Measurements from ENCODE around the gene AMDHD2.

AMDHD2 gene

DNA sequence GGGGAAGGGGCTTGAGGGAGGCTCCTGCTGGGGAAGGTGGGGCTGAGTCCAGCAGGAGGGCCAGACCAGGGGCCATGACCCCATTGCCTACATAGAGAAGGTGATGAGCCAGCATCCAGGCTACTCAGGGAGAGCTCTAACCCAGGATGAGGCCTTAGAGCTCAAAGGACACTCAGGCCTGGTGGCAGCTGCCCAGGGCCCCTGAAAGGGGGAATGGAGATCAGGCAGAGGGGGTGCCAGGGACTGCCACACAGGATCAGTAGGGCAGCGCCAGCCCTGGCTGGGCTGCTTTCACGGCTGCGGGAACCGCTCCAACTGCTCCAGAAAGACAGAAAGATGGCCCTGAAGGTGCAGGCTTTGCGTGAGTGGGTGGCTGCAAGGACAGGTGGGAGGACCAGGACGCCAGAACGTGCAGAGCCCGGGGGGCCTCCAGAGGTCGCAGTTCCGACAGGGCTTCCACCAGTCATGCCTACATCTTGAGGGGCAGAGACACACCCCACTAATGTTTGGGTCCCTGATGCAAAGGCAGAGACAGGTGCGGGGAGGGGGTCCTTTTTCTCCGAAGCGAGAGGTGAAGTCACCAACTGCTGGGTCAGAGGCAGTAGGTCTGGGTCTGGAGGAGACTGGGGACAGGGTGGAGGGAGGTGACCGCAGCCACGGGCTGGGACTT is 7.3 kb upstream of the AMDHD2 start:
- Mint-ChIP-seq H3K27me3 (ENCODE audit: low read depth) (peaks cover 3% of the 10 kb centered on the region), H3K9me3 (no peaks in the 10 kb centered on the region), H3K36me3 (ENCODE audit: low read depth) (peaks cover 8% of the 10 kb centered on the region), H3K27ac (peak overlapping the region; percentile 97 to 99 (median 98)), H3K4me3 (peak overlapping the region; percentile 86 to 89 (median 89)), H3K4me1 (peaks cover 56% of the 10 kb centered on the region)
- no peak for TF ChIP-seq CTCF (IDR thresholded peaks at IDR 0.05; ENCODE audit: unreplicated experiment in 3 of 3)

DNA sequence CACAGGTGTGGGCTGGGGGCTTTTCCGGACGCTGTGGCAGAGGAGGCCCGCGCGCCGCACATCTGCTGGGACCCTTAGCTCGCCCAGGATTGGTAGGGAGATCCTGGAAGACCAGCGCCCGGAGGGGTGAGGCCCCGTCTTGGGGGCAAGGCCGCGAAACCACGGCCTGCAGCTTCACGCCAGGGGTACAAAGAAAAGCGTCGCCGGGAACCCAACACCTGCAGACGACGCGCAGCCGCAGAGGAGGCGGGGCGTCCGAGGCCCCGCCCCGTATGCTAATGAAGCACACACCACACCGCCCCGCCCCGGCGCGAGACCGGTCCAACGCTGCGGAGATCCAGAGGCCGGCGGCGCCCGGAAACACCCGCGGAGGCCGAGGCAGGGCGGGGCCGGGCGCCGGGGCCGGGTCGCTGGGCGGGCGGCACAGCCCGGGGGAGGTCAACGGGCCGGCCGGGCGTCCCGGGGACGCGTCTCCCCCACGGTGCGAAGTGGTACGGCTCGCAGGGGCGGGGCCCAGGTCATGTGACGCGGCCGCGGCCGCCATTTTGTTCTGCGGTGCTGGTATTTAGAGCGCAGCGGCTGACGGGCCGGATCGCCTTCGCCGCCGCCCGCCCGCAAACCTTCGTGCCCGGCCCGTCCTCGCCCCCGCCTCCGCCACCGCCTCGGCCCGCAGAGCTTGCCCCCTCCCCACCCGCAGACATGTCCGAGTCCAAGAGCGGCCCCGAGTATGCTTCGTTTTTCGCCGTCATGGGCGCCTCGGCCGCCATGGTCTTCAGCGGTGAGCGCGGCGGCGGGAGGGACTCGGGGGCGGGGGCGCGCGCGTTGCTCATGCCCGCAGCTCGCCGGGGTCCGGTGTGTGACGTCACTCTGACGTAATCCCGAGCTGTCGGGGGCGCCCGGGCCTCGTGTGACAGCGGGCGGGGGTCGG is 6.5 kb upstream of the AMDHD2 start, which contains the start of gene ATP6V0C:
Gene ATP6V0C, plus strand, starts transcription at position 548 of the 928 bp plus-strand sequence. Its CDS starts 152 bp downstream, at position 700.
- Mint-ChIP-seq H3K27ac (peak within 1 kb of the TSS; percentile 97 to 99 (median 98)), H3K4me3 (peak within 1 kb of the TSS; percentile 90 to 95 (median 94)), H3K27me3 (ENCODE audit: low read depth) (peaks cover 3% of the 10 kb centered on the region), H3K9me3 (no peaks in the 10 kb centered on the region), H3K36me3 (ENCODE audit: low read depth) (peaks cover 6% of the 10 kb centered on the region), H3K4me1 (peaks cover 56% of the 10 kb centered on the region)
- no peak for TF ChIP-seq CTCF (IDR thresholded peaks at IDR 0.05; ENCODE audit: unreplicated experiment in 3 of 3)

DNA sequence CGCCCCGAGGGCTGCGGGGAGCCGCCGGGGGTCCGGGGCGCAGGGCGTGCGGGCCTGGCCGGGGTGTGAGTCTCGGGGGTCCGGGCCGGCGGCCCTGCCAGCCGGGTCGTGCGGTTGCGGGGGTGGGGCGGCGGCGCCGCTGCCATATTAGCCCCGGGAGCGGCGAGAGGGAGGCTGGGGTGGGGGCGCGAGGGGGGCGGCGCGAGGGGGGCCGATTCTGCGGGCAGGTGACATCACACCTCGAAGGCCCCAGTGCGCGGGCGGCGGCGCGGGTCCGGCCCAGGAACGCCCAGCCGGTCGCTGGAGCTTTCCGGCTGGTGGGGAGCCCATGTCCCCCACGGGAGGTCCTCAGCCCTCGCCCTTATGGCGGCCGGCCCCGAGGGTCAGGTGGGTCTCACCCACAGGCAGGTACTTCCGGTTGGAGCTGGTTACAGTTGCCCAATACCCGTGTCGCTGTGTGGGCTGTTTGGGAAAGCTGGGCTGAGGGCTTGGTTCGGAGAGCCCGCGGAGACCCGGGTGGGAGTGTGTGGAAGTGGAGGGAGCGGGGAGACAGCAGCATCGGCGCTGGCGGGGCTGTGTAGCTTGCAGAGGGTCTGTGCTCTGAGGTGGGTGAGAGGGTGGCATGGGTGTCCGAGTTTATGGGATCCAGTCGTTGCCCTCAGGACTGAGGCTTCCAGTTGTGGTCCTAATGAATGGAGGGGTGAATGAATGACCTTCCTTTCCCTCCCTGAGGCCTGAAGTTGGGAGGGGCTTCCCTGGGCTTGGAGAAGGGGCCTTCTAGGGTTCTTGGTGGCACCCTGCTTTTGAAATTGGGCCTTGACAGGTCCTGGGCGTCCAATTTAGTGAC is 5.6 kb upstream of the AMDHD2 start:
- H3K4me1 Mint-ChIP-seq = peaks cover 58% of the 10 kb centered on the region
- peak overlapping the region; percentile 90 to 95 (median 94) for H3K4me3 Mint-ChIP-seq
- H3K27ac Mint-ChIP-seq = peak overlapping the region; percentile 89 to 94 (median 94)
- TF ChIP-seq CTCF (IDR thresholded peaks at IDR 0.05; ENCODE audit: unreplicated experiment in 3 of 3) = no peak
- no peaks in the 10 kb centered on the region for H3K9me3 Mint-ChIP-seq
- H3K36me3 Mint-ChIP-seq (ENCODE audit: low read depth) = peaks cover 6% of the 10 kb centered on the region
- peaks cover 3% of the 10 kb centered on the region for H3K27me3 Mint-ChIP-seq (ENCODE audit: low read depth)

DNA sequence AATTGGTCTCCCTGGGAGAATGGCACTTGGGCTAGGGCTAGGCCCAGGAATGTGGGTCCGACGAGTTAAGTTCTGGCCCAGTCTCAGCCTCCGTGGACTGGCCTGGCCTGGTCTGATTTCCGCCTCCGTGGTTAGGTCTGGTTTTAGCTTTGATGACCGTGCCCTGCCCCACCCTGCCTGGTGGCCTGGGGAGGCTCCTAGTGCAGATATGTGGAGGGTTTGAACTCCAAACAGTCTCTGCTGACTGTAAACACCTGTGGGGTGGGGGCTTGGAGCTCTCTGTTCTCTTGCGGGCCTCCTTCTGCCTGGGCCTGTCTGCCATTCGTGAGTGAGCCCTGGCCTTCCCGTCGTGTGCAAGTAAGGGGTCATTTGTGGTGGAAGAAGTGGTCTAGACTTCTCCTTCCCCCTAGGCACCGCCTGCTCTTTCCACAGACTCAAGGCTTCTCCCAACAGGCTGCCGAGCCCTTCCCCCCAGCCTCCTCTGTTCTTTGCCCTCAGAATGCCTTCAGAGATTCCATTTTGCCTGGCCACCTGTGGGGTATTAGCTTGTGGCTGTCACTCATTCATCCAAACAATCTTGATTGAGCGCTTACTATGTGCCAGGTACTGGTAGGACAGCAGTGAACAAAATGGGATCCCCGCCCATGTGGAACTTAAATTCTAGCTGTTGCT is 4.9 kb upstream of the AMDHD2 start:
- TF ChIP-seq CTCF (IDR thresholded peaks at IDR 0.05; ENCODE audit: unreplicated experiment in 3 of 3) = no peak
- Mint-ChIP-seq H3K27ac (peak overlapping the region; percentile 89 to 94 (median 94)), H3K36me3 (ENCODE audit: low read depth) (peaks cover 11% of the 10 kb centered on the region), H3K9me3 (no peaks in the 10 kb centered on the region), H3K27me3 (ENCODE audit: low read depth) (peaks cover 3% of the 10 kb centered on the region), H3K4me3 (peak overlapping the region; percentile 90 to 95 (median 94)), H3K4me1 (peaks cover 57% of the 10 kb centered on the region)
